NCI-H2107 treated with DMSO at 0.1 percent for 48 hours (cell line): ENCODE data around the gene HELZ2.

Source experiments
- DNase-seq: peaks from one replicate; lab custom pipeline; 2025; ENCODE audit not compliant: unreplicated experiment; lab: John Stamatoyannopoulos, UW

HELZ2 gene

DNA sequence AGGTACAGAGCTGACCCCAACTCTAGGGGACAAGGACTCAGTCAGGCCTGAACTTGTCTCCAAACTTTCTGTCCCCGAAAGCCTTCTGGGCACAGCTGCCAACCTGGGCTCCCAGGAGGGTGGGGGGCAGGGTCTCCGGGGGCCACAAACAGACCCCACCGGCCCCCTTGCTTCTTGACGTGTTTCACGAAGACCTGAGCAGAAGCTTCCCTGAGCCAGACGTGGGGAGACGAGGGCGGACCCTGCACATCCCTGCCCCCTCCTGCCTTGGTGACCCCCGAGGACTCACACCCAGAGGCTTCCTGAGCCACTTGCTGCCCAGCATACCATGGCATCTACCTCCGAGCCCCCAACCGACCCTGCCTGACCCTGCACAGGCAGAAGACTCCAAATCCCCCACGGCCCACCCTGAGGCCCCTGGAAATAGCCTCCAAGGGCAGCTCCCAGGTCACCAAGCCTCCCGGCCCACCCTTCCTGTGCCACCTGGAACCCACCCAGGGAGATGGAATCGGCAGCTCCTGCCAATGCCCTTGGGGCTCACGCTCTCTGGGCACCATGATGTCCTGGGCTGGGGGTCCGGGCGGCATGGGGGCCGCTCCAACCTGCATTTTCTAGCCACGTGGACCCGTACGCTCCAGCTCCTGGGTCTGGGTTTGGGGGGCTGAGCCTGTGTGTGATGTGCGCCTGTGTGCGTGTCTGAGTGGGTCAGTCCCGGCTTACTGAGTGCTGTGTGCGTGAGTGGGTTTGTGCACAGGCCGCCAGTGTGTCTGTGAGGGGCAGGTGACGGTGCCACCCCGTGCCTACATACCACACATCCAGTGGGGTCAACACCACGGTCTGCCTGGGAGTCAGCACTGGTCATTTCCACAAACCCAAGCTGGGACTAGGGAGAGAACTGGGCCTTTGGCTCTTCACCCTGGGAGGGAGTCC, 34.3 kb downstream of the HELZ2 start:
- no peak for DNase-seq

DNA sequence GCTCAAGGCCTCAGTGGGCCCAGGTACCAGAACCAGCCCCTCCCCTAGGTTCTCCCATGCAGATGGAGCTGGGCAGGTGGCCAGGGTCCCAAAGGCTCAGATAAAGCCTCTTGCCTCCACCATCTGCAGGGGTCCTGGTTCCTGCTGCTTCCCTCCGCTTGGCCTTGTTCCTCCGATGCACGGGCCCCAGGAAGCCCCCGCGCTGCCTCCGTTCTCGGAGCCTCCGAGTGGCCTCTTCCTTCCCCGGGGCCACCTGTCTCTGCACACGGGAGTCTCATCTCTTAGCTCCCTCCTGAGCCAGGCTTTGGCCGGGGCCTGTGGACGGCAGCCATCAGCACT, 35.0 kb downstream of the HELZ2 start:
- no peak for DNase-seq

GRCh38 chr20:63538204-63539091, 35.6 kb downstream of the HELZ2 start:
- peak; percentile 66 for DNase-seq

DNA sequence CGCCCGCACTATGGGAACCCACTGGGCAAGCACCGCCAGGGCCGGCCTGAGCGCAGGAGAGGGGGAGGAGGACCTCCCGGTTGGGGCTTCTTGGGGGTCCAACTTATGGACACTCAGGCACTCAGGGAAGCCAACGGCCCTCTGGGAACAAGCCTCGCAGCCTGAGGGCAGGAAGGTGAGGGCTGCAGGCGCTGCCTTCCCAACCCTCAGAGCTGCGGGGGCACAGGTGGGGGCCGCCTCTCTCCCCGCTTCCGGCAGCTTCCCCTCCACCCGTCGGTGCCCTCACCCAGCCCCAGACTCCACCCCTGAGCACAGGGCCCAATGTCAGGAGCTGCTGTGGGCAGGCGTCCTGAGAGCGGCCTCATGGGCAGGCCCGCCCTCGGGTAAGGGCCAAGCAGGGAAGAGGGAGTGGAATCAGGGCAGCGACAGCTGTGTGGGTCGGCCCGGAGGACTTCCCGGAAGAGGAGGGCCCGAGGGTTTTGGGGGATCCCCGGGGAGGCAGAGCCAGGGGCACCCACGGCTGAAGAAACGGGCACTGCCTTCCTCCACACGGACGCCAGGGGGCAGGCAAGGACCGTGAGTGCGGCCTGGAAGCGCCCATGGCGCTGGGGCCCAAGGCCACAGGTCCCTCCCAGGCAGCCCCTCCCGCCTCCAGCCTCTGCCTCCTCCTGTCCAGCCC, 36.4 kb downstream of the HELZ2 start:
- peak; percentile 38 for DNase-seq

GRCh38 chr20:63536997-63537524, 37.0 kb downstream of the HELZ2 start, which contains the start of gene PTK6:
Gene PTK6 (minus strand): TSS chr20:63537376. CDS start chr20:63537314, 62 bp downstream.
- DNase-seq: no peak

DNA sequence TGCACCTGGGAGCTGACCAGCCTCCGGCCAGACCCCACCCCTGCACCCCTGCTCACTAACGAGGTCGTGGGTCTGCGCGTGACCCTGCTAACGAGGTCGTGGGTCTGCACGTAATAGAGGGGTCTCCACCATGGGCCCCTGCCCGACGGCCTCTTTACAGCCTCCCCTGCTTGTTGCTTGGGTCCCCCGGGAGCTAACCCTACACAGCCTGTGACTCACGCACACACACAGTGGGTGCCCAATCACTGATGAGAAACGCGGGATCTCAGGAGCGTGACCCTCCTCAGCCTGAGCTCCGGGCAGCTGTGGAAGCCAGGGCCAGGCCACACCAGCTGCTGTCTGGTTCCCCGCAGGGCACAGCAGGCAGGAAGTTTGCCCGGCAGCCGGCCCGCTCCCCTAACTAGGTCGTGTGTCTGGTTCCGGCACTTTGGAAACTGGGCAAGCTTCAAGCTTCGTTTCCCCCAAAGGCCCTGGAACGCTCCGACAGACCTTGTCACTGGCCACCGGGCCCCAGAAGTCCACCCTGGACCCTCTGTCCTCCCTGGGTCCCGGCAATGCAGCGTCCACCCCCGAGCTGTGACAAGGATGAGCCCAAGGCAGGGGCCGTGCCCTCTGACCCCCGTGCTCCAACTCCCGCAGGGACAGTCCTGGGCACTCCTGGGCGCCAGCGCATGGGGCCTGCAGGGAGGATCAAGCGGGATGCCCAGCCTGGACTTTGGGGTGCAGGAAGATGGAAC, 37.6 kb downstream of the HELZ2 start:
- no peak for DNase-seq

- DNase-seq: no peak
Observed at GRCh38 chr20:63534831-63535651, 39.0 kb downstream of the HELZ2 start.

- no peak for DNase-seq
Observed at GRCh38 chr20:63534427-63534830, 39.6 kb downstream of the HELZ2 start.

- DNase-seq: no peak
Observed at GRCh38 chr20:63533871-63534393, 40.1 kb downstream of the HELZ2 start.

DNA sequence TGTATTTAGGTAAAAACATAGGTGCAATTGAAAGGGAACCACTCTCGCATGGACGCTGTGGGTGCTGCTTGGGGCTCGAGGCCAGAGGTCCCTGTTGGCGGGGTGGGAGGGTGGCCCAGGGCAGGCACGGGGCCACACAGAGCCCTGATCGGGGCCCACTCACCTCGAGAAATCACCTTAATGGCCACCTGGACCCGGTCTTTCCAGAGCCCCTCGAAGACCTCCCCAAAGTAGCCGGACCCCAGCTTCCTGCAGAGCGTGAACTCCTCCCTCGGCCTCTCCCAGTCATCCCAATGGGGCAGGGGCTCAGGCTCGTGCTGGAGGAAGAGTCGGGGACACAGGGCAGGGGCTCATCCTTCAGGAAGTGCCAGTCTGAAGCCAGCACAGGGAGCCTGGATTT, 40.7 kb downstream of the HELZ2 start:
- DNase-seq: no peak

GRCh38 chr20:63532449-63532971, 41.5 kb downstream of the HELZ2 start:
- no peak for DNase-seq

DNA sequence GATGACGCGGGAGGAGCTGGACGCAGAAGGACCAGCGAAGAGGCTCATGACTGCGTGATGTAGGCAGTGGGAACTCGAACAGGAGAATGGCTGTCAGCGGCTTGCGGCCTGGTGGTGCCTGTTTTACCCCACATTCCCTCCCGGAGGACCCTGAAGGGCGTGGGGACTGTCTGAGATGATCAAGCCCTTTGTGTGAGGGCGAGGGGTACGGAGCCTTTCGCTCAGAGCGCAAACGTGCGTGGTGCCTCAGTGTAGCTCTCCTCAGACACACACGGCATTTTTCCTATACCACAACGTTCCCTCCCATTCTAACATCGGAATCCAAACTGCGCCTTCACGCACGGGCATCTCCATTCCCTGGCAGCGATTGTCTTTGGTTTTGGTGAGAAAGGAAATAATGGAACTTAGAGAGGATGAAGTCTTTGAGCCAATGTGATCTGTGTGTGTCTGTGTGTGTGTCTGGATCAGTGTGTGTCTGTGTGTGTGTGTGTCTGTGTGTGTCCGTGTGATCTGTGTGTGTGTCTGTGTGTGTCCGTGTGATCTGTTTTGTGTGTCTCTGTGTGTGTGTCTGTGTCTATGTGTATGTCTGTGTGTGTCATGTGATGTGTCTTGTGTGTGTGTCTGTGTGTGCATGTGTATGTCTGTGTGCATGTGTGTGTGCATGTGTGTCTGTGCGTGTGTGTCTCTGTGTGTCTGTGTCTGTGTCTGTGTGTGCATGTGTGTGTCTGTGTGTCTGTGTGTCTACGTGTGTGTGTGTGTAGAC, 42.2 kb downstream of the HELZ2 start:
- no peak for DNase-seq

DNA sequence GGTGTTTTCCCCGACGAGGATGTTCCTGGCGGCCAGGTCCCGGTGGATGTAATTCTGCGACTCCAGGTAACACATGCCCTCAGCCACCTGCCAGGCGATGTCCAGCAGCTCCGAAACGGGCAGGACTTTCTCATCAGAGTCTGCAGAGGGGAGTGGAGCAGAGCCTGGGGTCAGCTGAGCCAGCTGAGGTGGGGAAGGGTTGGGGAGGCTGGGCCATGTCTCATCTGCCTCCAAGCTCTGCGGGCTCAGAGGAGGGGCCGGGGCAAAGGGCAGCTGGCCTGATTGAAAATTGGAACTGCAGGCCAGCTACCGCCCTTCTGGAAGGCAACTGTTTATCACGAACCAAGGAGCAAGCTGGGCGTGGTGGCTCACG, 43.3 kb downstream of the HELZ2 start:
- no peak for DNase-seq

- DNase-seq: no peak
Observed at GRCh38 chr20:63529861-63530787, 43.9 kb downstream of the HELZ2 start.

DNA sequence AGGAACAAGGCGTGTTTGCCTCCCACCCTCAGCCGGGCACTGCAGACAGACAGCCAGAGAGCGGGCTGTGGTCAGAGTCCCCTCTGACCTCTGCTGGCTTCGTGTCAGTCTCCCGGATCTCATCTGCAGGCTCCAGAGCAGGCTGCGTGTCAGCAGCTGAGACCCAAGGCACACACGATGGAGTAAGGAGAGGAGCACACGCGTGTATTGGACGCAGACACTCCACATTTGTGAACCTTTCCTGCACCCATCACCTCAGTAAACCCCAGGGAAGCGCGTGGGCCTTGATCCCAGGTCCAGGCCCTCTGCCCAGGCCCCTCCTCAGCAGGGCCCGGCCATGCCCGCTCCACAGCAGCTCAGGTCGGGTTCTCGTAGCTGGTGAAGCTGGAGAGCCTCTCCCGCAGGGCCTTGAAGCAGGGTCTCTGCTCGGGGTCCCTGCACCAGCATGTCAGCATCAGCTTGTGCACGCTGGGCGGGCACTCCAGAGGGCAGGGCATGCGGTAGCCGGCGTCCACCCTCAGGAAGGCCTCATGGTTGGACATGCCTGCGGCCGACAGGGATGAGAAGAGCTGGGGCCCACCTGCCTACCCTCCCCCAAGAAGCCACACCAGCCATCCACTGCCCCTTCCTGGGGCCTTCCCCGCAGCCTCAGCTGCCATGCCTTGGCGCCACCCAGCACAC, 44.7 kb downstream of the HELZ2 start:
- DNase-seq: no peak

DNA sequence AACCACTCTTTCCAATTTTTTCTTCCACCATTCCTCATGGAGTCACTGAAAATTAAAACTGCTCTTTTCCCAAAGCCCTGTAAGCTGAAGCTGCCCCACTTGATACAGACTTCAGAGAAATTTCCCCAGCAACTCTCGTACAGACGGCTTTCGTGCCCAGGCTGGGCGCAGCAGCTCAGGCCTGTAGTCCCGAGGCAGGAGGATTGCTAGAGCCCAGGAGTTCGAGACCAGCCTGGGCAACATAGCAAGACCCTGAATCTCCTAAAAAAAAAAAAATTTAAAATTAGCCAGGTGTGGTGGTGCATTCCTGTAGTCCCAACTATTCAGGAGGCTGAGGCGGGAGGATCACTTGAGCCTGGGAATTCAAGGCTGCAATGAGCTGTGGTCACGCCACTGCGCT, 46.9 kb downstream of the HELZ2 start:
- DNase-seq: no peak

GRCh38 chr20:63525971-63526370, 48.1 kb downstream of the HELZ2 start:
- no peak for DNase-seq
